ENCODE measurements around the gene FGD4. TPM values are rescaled to one million over a fixed set of nuclear protein-coding genes. Genes with fewer than 3 reads are reported as not detected.

FGD4 gene
- total and polyA plus RNA-seq, 2 of the 4 experiments (the other 2 are of a cell fraction) = 2.1 to 8.8 TPM

- Histone ChIP-seq H2BK120ac (ENCODE audit: low read depth, low read length) (no peak overlapping the region), H3K56ac (ENCODE audit: extremely low read depth, insufficient read depth, low read length) (no peak overlapping the region), H4K20me1 (ENCODE audit: insufficient read depth, low read length) (no peaks in the 10 kb centered on the region; the same call in 1 of the 2 replicates), H2BK5ac (ENCODE audit: low read depth, low read length, poor library complexity, severe bottlenecking) (no peak overlapping the region), H4K5ac (ENCODE audit: low read depth, low read length) (no peak overlapping the region), H3K14ac (replicated peaks; ENCODE audit: low read depth, low read length) (no peak overlapping the region), H3K4me1 (ENCODE audit: control insufficient read depth, insufficient read depth, low read length) (no peaks in the 10 kb centered on the region), H3K27me3 (ENCODE audit: control insufficient read depth, insufficient read depth, low read length) (peaks cover 31% of the 10 kb centered on the region), H3K4me2 (ENCODE audit: low read depth, low read length) (no peak overlapping the region), H3K18ac (ENCODE audit: low read depth, low read length) (no peak overlapping the region), H3K79me1 (ENCODE audit: low read depth in 1 of 2, low read length in 2 of 2) (no peaks in the 10 kb centered on the region), H3K23ac (ENCODE audit: low read depth, low read length) (no peak overlapping the region), H3K9me1 (ENCODE audit: insufficient read depth, low read length) (no peaks in the 10 kb centered on the region), H3K4me3 (ENCODE audit: insufficient read depth, low read depth, low read length) (no peak overlapping the region), H2BK15ac (ENCODE audit: low read depth, low read length) (no peak overlapping the region), H3K9me3 (ENCODE audit: control insufficient read depth, insufficient read depth, low read length) (no peaks in the 10 kb centered on the region), H3K9ac (ENCODE audit: low read depth, low read length) (no peak overlapping the region), H2AFZ (replicated peaks; ENCODE audit: low read length, poor library complexity) (no peak overlapping the region), H4K91ac (ENCODE audit: insufficient read depth, low read depth, low read length) (no peak overlapping the region), H2AK5ac (ENCODE audit: low read depth, low read length) (no peak overlapping the region), H2BK20ac (ENCODE audit: low read depth, low read length) (no peak overlapping the region), H4K8ac (ENCODE audit: low read depth in 2 of 2, low read length in 2 of 2) (no peak overlapping the region), H3K4ac (ENCODE audit: low read depth, low read length) (no peak overlapping the region), H3K27ac (ENCODE audit: insufficient read depth, low read length) (no peak overlapping the region), H2AK9ac (replicated peaks; ENCODE audit: low read depth, low read length, poor library complexity) (no peak overlapping the region), H3K36me3 (ENCODE audit: control insufficient read depth, insufficient read depth, low read length) (no peaks in the 10 kb centered on the region)
- no CpG with 5 or more reads among the region's 4 CpGs for WGBS, 2 experiments (ENCODE audit: extremely low coverage in 2 of 2, insufficient read length in 1 of 2)
- ATAC-seq (ENCODE audit: low read depth) (no peak), DNase-seq (no peak)
- dilution Hi-C loops (cut with HindIII; ENCODE audit: low sequenced_read_pairs, unreplicated experiment) = no loop called here
- intact Hi-C loops (cut with micrococcal nuclease) = no loop called here
- ChIA-PET POLR2A (ENCODE audit: unreplicated experiment) (interaction anchor here (0.5 kb wide), 1 partner anchor 302 kb away, joined by 3 read pairs; no protein-coding TSS in a partner anchor), CTCF (no interaction called here)
- no peak for TF ChIP-seq MAFK (IDR thresholded peaks at IDR 0.05; ENCODE audit: low read depth, low read length)
- no peak for TF ChIP-seq MAZ (IDR thresholded peaks at IDR 0.05; ENCODE audit: borderline replicate concordance, low read depth, low read length)
- TF ChIP-seq BHLHE40 (IDR thresholded peaks at IDR 0.05; ENCODE audit: low read depth, low read length) = no peak
- no peak for TF ChIP-seq FOS (IDR thresholded peaks at IDR 0.05; ENCODE audit: low read depth, low read length)
- no peak for TF ChIP-seq CHD1 (IDR thresholded peaks at IDR 0.05; ENCODE audit: low read depth, low read length)
- BruUV-seq (replicated peaks) = no TSS peak
- in situ Hi-C loops (cut with MboI; ENCODE audit: low sequenced_read_pairs) = no loop called here
These were observed 1.7 kb upstream of the FGD4 start for GRCh38 chr12:32397696-32398095.

Measured in IMR-90 (cell line).